AG09319 (cell line): Measurements from ENCODE around the gene ADAMTS5.
A peak's percentile ranks its signal among the peaks of the same experiment; 100 is the strongest.

Source experiments
- DNase-seq: peaks from one replicate; pipeline ENCODE4 v3.0.0-alpha.2; 2010; ENCODE audit warnings: low read depth; ENCODE audit errors: extremely low read depth
- CTCF ChIP-seq: IDR thresholded peaks from 2 replicates; pipeline ENCODE4 v1.5.1; 2011; ENCODE audit warnings: low read depth, mild to moderate bottlenecking, inconsistent platforms, low read length, moderate library complexity

ADAMTS5 gene

GRCh38 chr21:26969971-26970725, 3.3 kb upstream of the ADAMTS5 start:
- no peak for DNase-seq
- no peak for TF ChIP-seq CTCF

DNA sequence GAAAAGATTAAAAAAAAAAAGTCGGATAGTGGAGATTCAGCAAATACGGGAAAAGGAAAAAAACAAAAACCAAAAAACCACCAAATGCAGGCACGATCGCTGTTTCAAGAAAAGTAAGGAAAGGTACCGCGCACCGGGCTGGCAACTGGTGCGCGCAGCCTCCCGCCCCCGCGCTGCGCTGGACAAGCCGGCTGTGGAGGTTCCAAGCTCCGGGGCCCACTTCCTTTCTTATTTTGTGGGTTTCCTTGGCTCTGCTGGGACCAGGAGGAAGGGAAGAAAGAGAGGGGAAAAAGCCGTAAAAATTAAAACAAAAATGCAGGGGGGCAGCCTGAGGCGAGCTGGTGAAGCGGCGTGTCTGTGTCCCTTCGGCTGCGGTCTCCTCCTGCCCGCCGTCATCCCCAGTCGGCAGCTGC, 233 bp downstream of the ADAMTS5 start:
- DNase-seq, result no peak
- no peak for TF ChIP-seq CTCF

DNA sequence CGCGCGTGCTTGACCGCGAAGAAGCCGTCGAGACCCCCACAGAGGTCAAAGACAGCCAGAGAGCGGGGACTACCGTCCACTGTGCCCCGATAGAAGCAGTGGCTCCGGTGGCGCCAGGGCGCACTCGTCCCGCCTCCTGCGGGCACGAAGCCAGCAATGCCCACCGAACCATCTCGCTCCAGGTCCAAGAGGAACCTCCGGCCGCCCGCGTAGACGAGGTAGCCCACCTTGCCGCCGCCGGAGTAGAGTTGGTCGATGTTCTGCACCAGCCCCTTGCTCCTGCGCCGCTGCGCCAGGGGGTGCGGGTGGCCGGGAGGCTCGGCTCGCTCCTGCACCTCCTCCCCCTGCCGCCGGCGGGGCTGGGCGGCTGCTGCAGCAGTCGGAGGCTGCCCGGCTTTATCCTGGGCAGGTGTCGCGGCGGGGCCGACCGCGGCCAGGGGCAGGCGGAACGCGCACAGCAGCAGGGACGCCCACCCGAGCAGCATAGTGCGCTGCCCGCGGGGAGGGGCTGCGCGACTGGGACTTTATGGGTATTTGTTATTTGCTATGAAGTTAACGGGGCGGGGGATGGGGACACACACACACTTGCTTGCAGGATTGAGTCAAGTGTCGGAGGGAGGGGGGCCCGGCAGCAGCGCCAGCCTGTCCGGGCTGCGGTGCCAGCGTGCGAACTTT, 844 bp downstream of the ADAMTS5 start:
- no peak for DNase-seq
- no peak for TF ChIP-seq CTCF

DNA sequence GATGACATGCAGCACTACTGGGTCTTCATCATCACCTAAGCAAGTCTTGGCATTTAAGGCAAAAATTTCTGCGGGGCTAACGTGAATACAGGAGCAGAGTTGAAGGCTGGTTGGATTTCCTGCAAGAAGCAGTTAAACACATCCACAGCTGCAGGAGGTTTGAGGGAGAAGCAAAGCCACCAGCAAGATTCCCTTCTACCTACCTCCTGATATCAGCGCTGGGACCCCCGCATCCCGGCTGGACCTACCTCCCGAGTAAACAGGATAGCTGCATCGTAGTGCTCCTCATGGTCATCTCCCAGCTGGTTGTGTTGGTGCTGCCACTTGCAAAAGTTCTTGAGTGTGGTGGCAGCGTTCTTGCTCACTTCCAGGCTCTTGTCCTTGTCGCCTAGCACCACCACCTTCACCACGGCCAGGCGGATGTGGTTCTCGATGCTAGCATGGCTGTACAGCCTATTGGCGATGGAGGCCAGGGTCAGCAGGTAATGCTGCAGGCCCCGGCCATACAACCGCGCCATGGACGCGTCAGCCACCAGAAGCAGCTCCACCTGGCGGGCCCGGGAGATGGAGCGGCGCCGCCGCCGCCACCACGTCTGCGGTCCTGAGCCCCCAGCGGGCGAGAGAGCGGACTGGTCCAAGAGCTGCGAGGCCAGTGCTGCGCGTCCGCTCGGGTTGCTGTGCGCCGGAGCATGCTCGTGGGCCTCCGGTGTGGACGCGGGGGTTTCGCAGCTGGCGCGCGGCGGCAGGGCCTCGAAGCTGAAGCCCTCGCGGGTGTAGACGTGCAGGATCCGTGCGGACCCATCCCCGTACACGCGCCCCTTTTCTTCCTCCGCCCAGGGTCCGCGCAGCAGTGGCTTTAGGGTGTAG, 1.6 kb downstream of the ADAMTS5 start:
- no peak for DNase-seq
- peak; percentile 34 for TF ChIP-seq CTCF

DNA sequence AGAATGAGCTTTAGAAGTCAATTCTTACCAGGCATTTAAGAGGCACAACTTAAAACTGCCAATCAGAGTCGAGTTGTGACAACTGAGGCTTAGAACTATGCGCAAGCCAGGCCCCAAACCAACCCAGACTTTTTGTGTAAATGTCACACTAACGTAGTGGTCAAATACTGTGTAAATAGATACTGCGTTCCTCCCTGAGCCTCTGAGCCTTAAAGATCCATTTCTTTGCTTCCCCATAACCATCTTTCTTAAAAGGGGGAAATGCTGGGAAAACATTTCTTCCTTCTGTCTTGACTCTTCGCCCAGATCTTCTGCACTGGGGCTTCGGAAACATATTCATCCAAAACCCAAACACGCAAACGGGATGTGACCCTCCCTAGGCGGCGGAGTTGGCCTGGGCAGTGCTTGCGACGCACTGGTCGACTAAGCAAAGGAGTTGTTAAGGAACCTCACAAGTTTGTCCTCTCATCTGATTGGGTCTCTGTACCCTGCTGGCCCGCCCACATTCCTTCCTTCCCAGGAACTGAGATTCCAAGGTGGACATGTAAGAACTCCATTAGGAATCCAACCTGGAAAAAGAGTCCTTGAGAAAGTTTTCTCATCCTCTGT, 2.6 kb downstream of the ADAMTS5 start:
- no peak for TF ChIP-seq CTCF
- no peak for DNase-seq

- peak; percentile 65 for DNase-seq
- TF ChIP-seq CTCF, result no peak
These were observed 4.2 kb downstream of the ADAMTS5 start for GRCh38 chr21:26962621-26963181.
